SK-N-SH treated with all-trans-retinoic acid at 6 μM for 48 hours (cell line): Measurements from ENCODE around the gene RNASEH1.

Experiments
- TCF4 ChIP-seq: fragments of 250-450 bp; sonication (Bioruptor Pico); IDR thresholded peaks from 2 replicates; pipeline ENCODE4 v1.8.0; 2021; ENCODE audit warnings: mild to moderate bottlenecking, moderate library complexity, borderline replicate concordance
- ZFP3 ChIP-seq: fragments of 250-450 bp; sonication (Bioruptor Pico); IDR thresholded peaks from 2 replicates; pipeline ENCODE4 v1.5.0; 2020; ENCODE audit warnings: mild to moderate bottlenecking, moderate library complexity

DNA sequence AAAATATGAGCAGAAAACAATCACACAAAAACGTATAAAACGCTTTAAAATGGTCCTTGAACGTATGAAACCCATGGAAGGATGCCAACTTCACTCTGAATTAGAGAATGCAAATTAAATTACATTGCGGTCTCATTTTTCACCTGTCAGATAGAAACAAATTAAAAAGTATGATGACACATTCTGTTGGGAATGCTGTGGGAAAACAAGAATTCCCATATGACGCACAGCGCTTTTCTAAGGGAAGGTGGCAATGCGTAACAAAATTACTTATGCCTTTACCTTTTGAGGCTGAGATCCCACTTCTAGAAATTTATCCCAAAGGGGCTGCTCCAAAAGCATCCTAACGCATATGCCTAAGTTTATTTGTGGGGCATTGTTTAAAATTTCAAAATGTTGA, 13.2 kb upstream of the RNASEH1 start:
- TF ChIP-seq ZFP3 (CRISPR knock-in tag) (peak; percentile 85), TCF4 (CRISPR knock-in tag) (no peak)
